Right lobe of liver (tissue), 6 donors: ENCODE data around the gene ELANE. TPM values are rescaled to one million over a fixed set of nuclear protein-coding genes. Genes with fewer than 3 reads are reported as not detected.

Experiments used
- ATAC-seq, 4 donors: fragments of 200-7000 bp; cut with Tn5 transposase; one replicate each; pipeline ENCODE4 v1.9.1; 2020; ENCODE audit warnings: mild to moderate bottlenecking in 4 of 4, moderate library complexity in 4 of 4
- DNase-seq, 3 donors: peaks; one replicate each; pipeline ENCODE4 v3.0.0-alpha.2; 2020
- H3K27ac ChIP-seq, 3 donors: fragments of 200-600 bp; one replicate each; pipeline ENCODE4 v1.8.0; 2022
- H3K27me3 ChIP-seq, 2 donors: fragments of 200-600 bp; one replicate each; pipeline ENCODE4 v1.8.0; 2022
- H3K36me3 ChIP-seq, 4 donors: fragments of 200-600 bp; sonication (generic) in 1 of 4; one replicate each; pipeline versions ENCODE4 v1.5.1 to v1.8.0; 2017 to 2022; ENCODE audit warnings: control low read depth in 1 of 4
- H3K4me1 ChIP-seq, 4 donors: fragments of 200-600 bp; sonication (generic) in 1 of 4; one replicate each; pipeline versions ENCODE4 v1.5.1 to v1.8.0; 2017 to 2022; ENCODE audit warnings: control low read depth in 1 of 4
- H3K4me3 ChIP-seq, 3 donors: fragments of 200-600 bp; one replicate each; pipeline ENCODE4 v1.8.0; 2022
- H3K9me3 ChIP-seq, 4 donors: fragments of 200-600 bp; sonication (generic) in 1 of 4; one replicate each; pipeline versions ENCODE4 v1.5.1 to v1.8.0; 2017 to 2022; ENCODE audit warnings: control low read depth in 1 of 4
- CTCF ChIP-seq, 4 donors: fragments of 200-600 bp in 3 of 4; fragments of 450-650 bp in 1 of 4; IDR thresholded peaks; one replicate each; pipeline versions ENCODE4 v1.5.1 to v1.8.0; 2016 to 2022; ENCODE audit warnings: antibody characterized with exemption in 4 of 4, mild to moderate bottlenecking in 2 of 4
- POLR2A ChIP-seq: fragments of 450-650 bp; IDR thresholded peaks from one replicate; pipeline ENCODE4 v1.6.1; 2017; ENCODE audit warnings: antibody characterized with exemption, mild to moderate bottlenecking
- WGBS: methylation state at CpG from one replicate; pipeline ENCODE4 v1.1.6; 2018; ENCODE audit warnings: low coverage, low lambda C conversion rate; ENCODE audit not compliant: insufficient coverage; ENCODE audit errors: missing lambda C conversion rate; 5-methylcytosine and 5-hydroxymethylcytosine counted together
- intact Hi-C, 2 donors: fragments of 100-400 bp; cut with DNase I; formaldehyde crosslinking; loops; one replicate each; pipeline versions ENCODE4 v1.11.2 to v1.14.1; 2022
- total RNA-seq, 6 experiments: library from RNA; depleted of rRNA in 2 of 6; stranded (reverse); fragments of >200 nt in 2 of 6; fragmentation: NEBNext Ultra II Directional in 3 of 6; extraction: Animal tissue kit (Norgen Biotek cat#: 25700) in 3 of 6; gene quantifications; one replicate each; pipeline versions ENCODE4 v1.1.0 to v1.2.4, GENCODE V29; 2016 to 2023
- donor health status: DM: no; HTN: yes; CAD: no.
- donor health status: DM: no; HTN: no; CAD: no.
- donor health status: DM: no; HTN: no; CAD: no.
- donor health status: DM: no; HTN: yes; CAD: no.
- donor health status: DM: no; HTN: yes; CAD: no.

ELANE gene
- total RNA-seq, 6 experiments from 2014 or later: 0.59 to 4.2 (median 3.3) TPM; not detected in 3

- Histone ChIP-seq H3K36me3 (no peaks in the 10 kb centered on the region), H3K4me1 (peaks cover 0 to 6% (median 0%) of the 10 kb centered on the region in 4 donors), H3K27me3 (peaks cover 0 to 5% of the 10 kb centered on the region in 2 donors), H3K4me3 (no peak overlapping the region), H3K27ac (no peak overlapping the region), H3K9me3 (no peaks in the 10 kb centered on the region)
- intact Hi-C loops: no loop called here
- 71% methylated on average over 17 of the region's 19 CpGs for WGBS
- DNase-seq (no peak), ATAC-seq (no peak)
- no peak for TF ChIP-seq CTCF (IDR thresholded peaks at IDR 0.05)
- TF ChIP-seq POLR2A: no peak
Measured at GRCh38 chr19:825897-826644, 26.0 kb upstream of the ELANE start.

GRCh38 chr19:827314-827709 lies 24.8 kb upstream of the ELANE start:
- no peak for ATAC-seq
- 89% methylated on average over 5 of the region's 11 CpGs for WGBS

GRCh38 chr19:827710-828321 lies 24.3 kb upstream of the ELANE start, which contains the start of gene AZU1:
TSS of gene AZU1 (plus strand) at chr19:827837. CDS start at chr19:827847, 10 bp downstream.
- intact Hi-C loops: no loop called here
- H3K36me3 ChIP-seq: no peaks in the 10 kb centered on the region
- H3K9me3 ChIP-seq: no peaks in the 10 kb centered on the region
- H3K27me3 ChIP-seq: no peaks in the 10 kb centered on the region
- 52% methylated on average over 2 of the region's 33 CpGs for WGBS
- H3K4me3 ChIP-seq: no peak within 1 kb of the TSS
- no peaks in the 10 kb centered on the region for H3K4me1 ChIP-seq
- ATAC-seq (peak in 2 of 4 donors; percentile 21 to 51), DNase-seq (no peak)
- no peak for TF ChIP-seq CTCF (IDR thresholded peaks at IDR 0.05)
- TF ChIP-seq POLR2A: no peak
- no peak within 1 kb of the TSS for H3K27ac ChIP-seq

More at GRCh38 chr19:827314-827709, 24.8 kb upstream of the ELANE start:
- Histone ChIP-seq H3K4me1 (no peaks in the 10 kb centered on the region), H3K9me3 (no peaks in the 10 kb centered on the region), H3K27me3 (peaks cover 0 to 5% of the 10 kb centered on the region in 2 donors), H3K27ac (no peak overlapping the region), H3K4me3 (no peak overlapping the region), H3K36me3 (no peaks in the 10 kb centered on the region)
- DNase-seq: no peak
- intact Hi-C loops: no loop called here
- no peak for TF ChIP-seq CTCF (IDR thresholded peaks at IDR 0.05)
- no peak for TF ChIP-seq POLR2A

GRCh38 chr19:829129-829758 lies 22.9 kb upstream of the ELANE start:
- Histone ChIP-seq H3K36me3 (no peaks in the 10 kb centered on the region), H3K27me3 (no peaks in the 10 kb centered on the region), H3K4me1 (no peaks in the 10 kb centered on the region), H3K27ac (no peak overlapping the region), H3K9me3 (no peaks in the 10 kb centered on the region), H3K4me3 (no peak overlapping the region)
- ATAC-seq: no peak
- TF ChIP-seq CTCF (IDR thresholded peaks at IDR 0.05) (no peak), POLR2A (no peak)
- DNase-seq: no peak
- WGBS: 45% methylated on average over 11 of the region's 18 CpGs
- intact Hi-C loops: no loop called here
